GM18951 (cell line): ENCODE measurements around the gene SRCAP.
A peak's percentile ranks its signal among the peaks of the same experiment; 100 is the strongest.

Experiments used
- POLR2A ChIP-seq: IDR thresholded peaks from 4 replicates; pipeline ENCODE4 v1.6.1; 2011; ENCODE audit warnings: mild to moderate bottlenecking; ENCODE audit not compliant: insufficient read length, insufficient read depth; ENCODE audit errors: extremely low read depth
- in situ Hi-C: fragments of 300-500 bp; cut with MboI; formaldehyde crosslinking; loops from one replicate; pipeline ENCODE4 v1.12.0; 2022; ENCODE audit warnings: low sequenced_read_pairs, mixed read lengths, inconsistent platforms; ENCODE audit not compliant: unreplicated experiment

The SRCAP gene

DNA sequence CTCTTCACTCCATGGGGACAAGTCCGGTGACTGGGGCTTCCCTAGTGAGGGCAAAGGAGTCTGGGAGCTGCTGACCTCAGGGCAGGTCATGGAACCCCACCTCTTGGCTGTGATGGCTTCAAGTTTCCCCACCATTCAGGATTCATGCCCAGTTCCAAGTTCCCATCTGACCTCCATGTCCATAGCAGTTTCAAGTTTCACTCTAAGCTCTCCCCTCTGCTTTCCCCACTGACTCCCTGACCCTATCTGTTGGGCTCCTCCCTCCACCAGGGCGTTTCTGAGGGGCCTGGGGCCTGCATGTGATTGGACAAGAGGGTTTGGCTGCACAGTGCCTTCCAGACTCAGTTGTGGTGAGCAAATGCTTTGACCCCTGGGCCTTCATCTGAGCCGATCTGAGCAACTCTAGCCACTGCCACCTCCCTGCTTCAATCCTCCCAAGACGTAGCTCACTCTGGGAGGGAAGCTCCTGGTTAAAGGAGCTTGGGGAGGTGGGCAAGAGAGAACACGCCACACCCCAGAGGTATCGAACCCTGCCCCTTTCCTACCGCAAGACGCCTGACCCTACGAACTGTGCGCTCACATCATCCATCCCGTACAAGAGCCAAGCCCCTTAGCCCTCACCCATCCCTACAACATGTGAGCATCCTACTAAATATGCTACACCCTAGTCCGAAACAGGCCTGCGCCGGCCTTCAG is 79.7 kb downstream of the SRCAP start:
- in situ Hi-C loops = no loop called here
- TF ChIP-seq POLR2A = no peak

- TF ChIP-seq POLR2A = no peak
- in situ Hi-C loops = no loop called here
Measured at GRCh38 chr16:30779596-30779995, 80.6 kb downstream of the SRCAP start.

GRCh38 chr16:30780021-30780420 is 81.0 kb downstream of the SRCAP start:
- no peak for TF ChIP-seq POLR2A
- in situ Hi-C loops = no loop called here

- in situ Hi-C loops = no loop called here
Measured at GRCh38 chr16:30780549-30780948, 81.6 kb downstream of the SRCAP start.

GRCh38 chr16:30782486-30783279 is 83.7 kb downstream of the SRCAP start:
- no peak for TF ChIP-seq POLR2A
- in situ Hi-C loops = no loop called here

More at GRCh38 chr16:30780549-30780948, 81.6 kb downstream of the SRCAP start:
- TF ChIP-seq POLR2A = no peak

DNA sequence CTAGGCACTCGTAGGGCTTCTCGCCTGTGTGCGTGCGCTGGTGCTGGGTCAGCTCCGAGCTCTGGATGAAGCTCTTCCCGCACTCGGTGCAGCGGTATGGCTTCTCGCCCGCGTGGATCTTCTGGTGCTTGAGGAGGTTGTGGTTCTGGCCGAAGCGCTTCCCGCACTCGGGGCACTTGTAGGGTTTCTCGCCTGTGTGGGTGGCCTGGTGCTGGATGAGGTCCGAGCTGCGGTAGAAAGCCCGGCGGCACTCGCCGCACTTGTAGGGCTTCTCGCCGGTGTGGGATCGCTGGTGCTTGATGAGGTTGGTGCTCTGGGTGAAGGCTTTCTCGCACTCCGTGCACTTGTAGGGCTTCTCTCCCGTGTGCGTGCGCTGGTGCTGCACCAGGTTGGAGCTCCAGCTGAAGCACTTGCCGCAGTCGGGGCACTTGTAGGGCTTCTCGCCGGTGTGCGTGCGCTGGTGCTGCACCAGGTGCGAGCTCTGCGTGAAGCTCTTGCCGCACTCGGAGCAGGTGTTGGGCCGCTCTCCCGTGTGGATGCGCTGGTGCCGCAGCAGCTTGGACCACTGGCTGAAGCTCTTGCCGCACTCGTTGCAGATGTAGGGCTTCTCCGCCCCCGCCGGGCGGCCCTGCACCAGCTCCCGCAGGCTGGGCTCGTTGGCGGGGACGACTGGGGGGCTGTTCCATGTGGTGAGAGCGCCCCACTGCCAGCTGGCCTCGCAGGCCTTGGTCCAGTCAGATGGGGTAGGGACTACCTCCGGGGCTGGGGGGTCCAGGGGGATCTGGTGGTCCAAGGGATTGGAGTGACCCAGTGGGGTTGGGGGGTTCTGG is 84.5 kb downstream of the SRCAP start:
- TF ChIP-seq POLR2A = no peak
- in situ Hi-C loops = no loop called here

GRCh38 chr16:30784215-30784614 is 85.2 kb downstream of the SRCAP start:
- TF ChIP-seq POLR2A = no peak
- in situ Hi-C loops = no loop called here

DNA sequence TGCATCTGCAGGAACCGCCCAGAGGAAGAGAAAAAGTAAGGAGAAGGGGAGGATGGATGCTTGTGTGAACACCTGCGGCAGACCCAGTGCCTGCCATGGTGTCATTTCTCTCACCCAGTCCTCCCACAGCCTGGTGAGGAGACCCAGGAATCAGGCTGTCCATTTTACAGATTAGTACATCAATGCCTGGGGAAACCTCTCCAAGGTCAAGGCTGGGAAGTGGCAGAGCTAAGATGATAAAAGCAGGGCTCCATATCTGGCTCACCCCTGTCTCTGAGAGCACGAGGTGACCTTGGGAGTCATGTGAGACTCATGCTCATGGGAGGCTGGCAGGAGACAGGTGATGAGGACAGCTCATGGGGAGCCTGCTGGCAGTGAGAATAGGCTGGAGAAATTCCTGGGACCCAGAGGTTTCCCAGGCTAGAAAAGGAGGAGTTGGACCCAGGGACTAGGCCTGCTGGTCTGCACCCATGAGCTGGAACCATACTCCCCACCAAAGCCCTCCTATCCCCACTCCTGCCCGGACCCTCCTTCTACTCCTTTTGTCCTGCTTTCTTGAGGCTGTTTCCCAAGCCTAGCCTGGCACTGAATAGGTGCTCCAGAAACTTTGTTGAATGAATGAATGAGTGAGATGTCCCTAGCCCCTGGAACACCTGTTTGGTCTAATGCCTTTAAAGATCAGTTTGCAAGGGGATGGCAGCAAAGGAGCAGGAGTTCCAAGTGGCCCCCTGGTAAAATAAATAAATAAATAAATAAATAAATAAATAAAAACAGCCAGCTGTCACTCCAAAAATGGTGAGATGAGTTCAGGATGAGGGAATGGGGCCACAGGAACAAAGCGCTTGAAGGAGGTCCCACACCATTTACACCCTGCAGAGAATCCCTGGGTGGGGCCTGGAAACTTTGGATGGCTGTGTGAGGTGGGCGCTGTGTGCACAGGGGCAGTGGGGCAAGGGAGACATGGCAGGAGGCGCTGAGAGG is 86.4 kb downstream of the SRCAP start:
- in situ Hi-C loops = no loop called here
- no peak for TF ChIP-seq POLR2A

GRCh38 chr16:30786115-30786935 is 87.4 kb downstream of the SRCAP start:
- in situ Hi-C loops = no loop called here
- TF ChIP-seq POLR2A = no peak

DNA sequence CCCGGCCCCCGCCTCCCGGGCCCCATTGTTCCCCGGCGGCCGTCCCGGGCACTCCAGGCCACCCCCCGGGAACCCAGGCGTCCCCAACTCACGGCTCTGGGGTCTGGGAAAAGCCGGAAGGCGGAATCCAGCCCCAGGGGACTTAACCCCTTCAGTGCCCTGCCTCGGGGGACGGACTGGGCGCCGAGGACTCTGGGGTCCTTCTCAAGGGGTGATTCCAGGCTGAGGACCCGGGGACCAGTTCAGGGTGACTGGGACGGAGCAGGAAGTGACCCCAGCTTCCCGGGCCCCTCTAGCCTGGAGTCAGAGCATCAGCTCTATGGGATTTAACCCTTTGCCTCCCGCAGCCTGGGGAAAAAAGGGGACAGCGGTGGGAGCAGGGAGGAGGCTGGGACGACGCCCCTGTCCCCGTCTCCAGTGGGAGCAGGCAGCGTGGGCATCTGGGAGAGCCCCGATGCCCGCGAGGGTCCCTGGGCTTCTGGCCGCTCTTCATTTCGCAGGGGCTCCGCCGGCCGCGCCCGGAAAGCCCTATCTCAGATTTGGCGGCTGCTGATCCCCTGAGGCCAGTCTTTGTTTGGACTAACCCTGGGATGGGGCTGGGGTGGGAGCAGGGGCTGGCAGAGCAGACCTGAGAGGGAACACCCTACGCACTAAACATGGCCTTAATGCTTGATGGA is 88.1 kb downstream of the SRCAP start, which contains the start of gene ZNF629:
Gene ZNF629, minus strand, starts transcription at position 270 of the 677 bp plus-strand sequence. CDS start 2,723 bp downstream, outside the sequence.
- in situ Hi-C loops = no loop called here
- peak; percentile 25 for TF ChIP-seq POLR2A
